Activated T-cell treated with anti-CD3 and anti-CD28 coated beads, Interleukin-2, amount 50 U/mL, for 72 hours (primary cell): Measurements from ENCODE around the gene SHANK3. TPM values are rescaled to one million over a fixed set of nuclear protein-coding genes. Genes with fewer than 3 reads are reported as not detected.
A peak's percentile ranks its signal among the peaks of the same experiment; 100 is the strongest.

Source experiments
- ATAC-seq, 2 donors: fragments of 150-1000 bp; cut with Tn5 transposase; replicated peaks in 1 of 2; 2 replicates each; pipeline ENCODE4 v1.10.0; 2021; ENCODE audit warnings: moderate library complexity in 2 of 2, mild to moderate bottlenecking in 1 of 2
- DNase-seq, 2 donors: peaks; one replicate each; pipeline ENCODE4 v3.0.0; 2021 to 2022; ENCODE audit warnings: mixed read lengths in 1 of 2
- H3K27ac Mint-ChIP-seq: one replicate; pipeline ENCODE4 v1.8.0; 2022; ENCODE audit warnings: mild to moderate bottlenecking, moderate library complexity, mixed read lengths
- H3K27me3 Mint-ChIP-seq: one replicate; pipeline ENCODE4 v1.8.0; 2022; ENCODE audit warnings: low read depth, mixed read lengths
- H3K36me3 Mint-ChIP-seq, 2 donors: one replicate each; pipeline ENCODE4 v1.8.0; 2022; ENCODE audit warnings: mixed read lengths in 2 of 2, mild to moderate bottlenecking in 1 of 2; ENCODE audit not compliant: insufficient read depth in 2 of 2
- H3K4me1 Mint-ChIP-seq: one replicate; pipeline ENCODE4 v1.8.0; 2022; ENCODE audit warnings: low read depth, mixed read lengths
- H3K4me3 Mint-ChIP-seq, 2 donors: one replicate each; pipeline ENCODE4 v1.8.0; 2022; ENCODE audit warnings: mild to moderate bottlenecking in 2 of 2, mixed read lengths in 2 of 2, moderate library complexity in 2 of 2
- H3K9me3 Mint-ChIP-seq, 2 donors: one replicate each; pipeline ENCODE4 v1.8.0; 2022; ENCODE audit warnings: mixed read lengths in 2 of 2
- total RNA-seq, 2 donors: library from RNA; stranded (reverse); gene quantifications; one replicate each; pipeline ENCODE4 v1.2.3, GENCODE V29; 2022

Gene SHANK3
- total RNA-seq, 2 donors from 2014 or later = 0.19 to 0.24 TPM

DNA sequence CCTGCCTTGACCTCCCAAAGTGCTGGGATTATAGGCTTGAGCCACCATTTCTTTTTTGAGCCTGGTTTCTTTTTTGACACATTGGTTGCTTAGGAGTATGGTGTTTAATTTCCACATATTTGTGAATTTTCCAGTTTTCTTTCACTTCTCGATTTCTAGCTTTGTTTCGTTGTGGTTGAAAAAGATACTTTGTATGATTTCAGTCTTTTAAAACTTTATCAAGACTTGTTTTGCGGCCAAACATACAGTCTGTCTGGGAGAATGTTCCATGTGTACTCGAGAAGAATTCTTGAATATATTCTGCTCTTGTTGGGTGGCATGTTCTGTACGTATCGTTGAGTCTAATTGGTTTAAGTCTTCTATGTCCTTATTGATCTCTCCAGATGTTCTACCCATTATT, 20.8 kb downstream of the SHANK3 start:
- no peaks in the 10 kb centered on the region for H3K9me3 Mint-ChIP-seq
- no peak overlapping the region for H3K27ac Mint-ChIP-seq

GRCh38 chr22:50694099-50694605, 21.5 kb downstream of the SHANK3 start:
- peaks cover 10% of the 10 kb centered on the region for H3K4me1 Mint-ChIP-seq

More for the DNA sequence above, 20.8 kb downstream of the SHANK3 start:
- no peak overlapping the region for H3K4me3 Mint-ChIP-seq
- H3K36me3 Mint-ChIP-seq = no peaks in the 10 kb centered on the region
- H3K4me1 Mint-ChIP-seq = peaks cover 10% of the 10 kb centered on the region
- ATAC-seq (no peak), DNase-seq (no peak)
- no peaks in the 10 kb centered on the region for H3K27me3 Mint-ChIP-seq

GRCh38 chr22:50694766-50695420, 22.3 kb downstream of the SHANK3 start:
- peaks cover 10% of the 10 kb centered on the region for H3K4me1 Mint-ChIP-seq
- H3K9me3 Mint-ChIP-seq = no peaks in the 10 kb centered on the region
- H3K36me3 Mint-ChIP-seq = no peaks in the 10 kb centered on the region
- H3K27ac Mint-ChIP-seq = no peak overlapping the region
- DNase-seq (no peak), ATAC-seq (no peak)
- no peaks in the 10 kb centered on the region for H3K27me3 Mint-ChIP-seq
- H3K4me3 Mint-ChIP-seq = no peak overlapping the region

More at GRCh38 chr22:50694099-50694605, 21.5 kb downstream of the SHANK3 start:
- DNase-seq (no peak), ATAC-seq (peak in 1 of 2 donors; percentile 51)
- Mint-ChIP-seq H3K27me3 (no peaks in the 10 kb centered on the region), H3K27ac (no peak overlapping the region), H3K36me3 (no peaks in the 10 kb centered on the region), H3K4me3 (no peak overlapping the region), H3K9me3 (no peaks in the 10 kb centered on the region)

DNA sequence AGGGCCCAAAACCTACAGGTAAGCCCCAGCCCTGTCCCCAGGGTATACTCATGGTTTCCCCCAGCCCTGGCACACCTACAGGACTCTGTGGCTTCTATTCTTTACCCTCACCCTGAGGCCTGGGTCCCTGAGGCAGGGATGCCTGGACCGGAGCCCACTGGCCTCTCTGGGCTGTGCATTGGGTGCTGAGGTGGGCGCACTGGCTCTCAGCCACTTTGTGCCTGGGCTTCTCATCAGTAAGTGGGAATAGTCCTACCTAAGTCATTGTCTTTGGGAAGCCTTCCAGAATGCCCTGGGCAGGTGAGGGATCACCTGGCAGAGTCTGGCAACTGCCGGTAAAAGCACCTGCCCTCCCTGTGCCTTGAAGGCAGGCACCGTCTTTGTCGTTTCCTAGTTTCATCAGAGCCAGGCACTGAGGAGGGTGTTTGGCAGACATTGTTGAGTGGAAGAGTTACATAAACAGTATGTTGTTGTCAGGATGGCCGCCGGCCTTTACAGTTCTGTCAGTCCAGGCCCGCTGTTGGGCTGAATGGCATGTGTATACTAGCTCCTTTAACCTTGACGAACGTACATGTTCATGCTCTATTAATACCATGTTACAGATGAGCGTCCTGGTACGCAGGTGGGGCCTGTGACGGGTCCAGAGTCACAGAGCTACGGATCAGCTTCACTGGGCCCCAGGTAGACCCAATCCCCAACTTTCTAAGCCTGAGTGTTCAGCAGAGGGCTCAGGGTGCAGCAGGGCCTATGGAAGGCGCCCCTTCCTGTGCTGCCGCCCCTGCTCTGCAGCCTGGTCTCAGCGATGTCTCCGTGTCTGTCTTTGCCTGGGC, 23.0 kb downstream of the SHANK3 start:
- Mint-ChIP-seq H3K27ac (no peak overlapping the region), H3K9me3 (no peaks in the 10 kb centered on the region), H3K27me3 (no peaks in the 10 kb centered on the region), H3K36me3 (no peaks in the 10 kb centered on the region), H3K4me1 (peaks cover 10% of the 10 kb centered on the region), H3K4me3 (no peak overlapping the region)
- ATAC-seq = no peak
- DNase-seq = no peak

GRCh38 chr22:50696251-50696798, 23.7 kb downstream of the SHANK3 start:
- no peaks in the 10 kb centered on the region for H3K27me3 Mint-ChIP-seq
- no peaks in the 10 kb centered on the region for H3K9me3 Mint-ChIP-seq
- no peak for DNase-seq
- H3K4me1 Mint-ChIP-seq = peaks cover 10% of the 10 kb centered on the region
- H3K4me3 Mint-ChIP-seq = no peak overlapping the region
- no peaks in the 10 kb centered on the region for H3K36me3 Mint-ChIP-seq
- no peak overlapping the region for H3K27ac Mint-ChIP-seq
- ATAC-seq = no peak

DNA sequence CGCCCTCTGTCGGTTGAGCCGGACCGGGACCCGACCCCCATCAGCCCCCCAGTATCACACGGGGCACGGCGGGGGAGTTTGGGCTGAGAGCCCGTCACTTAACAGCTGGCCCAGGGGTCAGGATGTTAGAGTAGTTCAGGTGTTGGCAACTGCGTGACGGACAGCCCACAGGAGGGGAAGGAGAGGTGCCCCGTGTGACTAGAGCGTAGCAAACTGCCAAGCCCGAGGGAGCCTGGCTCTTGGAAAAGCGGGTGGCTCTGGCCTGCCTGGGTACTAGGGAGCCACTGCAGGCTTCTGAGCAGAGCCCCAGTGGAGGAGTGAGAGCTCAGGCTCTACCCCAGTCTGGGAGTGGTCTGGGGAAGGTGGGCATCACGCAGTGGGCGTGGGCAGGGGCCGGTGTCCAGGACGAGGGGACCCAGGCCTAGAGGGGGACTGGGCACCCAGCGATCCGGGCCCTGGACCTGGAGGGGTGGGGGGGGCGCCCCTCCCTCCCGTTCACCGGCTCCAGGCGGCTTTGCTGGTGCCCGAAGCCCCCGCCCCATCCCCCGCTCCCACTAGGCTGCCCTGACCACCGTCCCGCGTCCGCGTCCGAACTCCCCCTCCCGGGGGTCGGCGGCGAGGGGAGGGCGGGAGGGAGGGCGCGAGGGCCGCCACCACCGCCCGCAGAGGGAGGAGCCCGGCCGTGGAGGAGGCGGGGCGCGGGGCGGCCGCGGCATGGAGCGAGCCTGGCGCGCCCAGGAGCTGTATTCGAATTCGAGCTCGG, 24.4 kb downstream of the SHANK3 start:
- Mint-ChIP-seq H3K4me3 (no peak overlapping the region), H3K27me3 (no peaks in the 10 kb centered on the region), H3K9me3 (no peaks in the 10 kb centered on the region), H3K27ac (no peak overlapping the region), H3K36me3 (no peaks in the 10 kb centered on the region), H3K4me1 (peaks cover 8% of the 10 kb centered on the region)
- no peak for ATAC-seq
- DNase-seq = no peak

GRCh38 chr22:50697667-50698506, 25.3 kb downstream of the SHANK3 start:
- DNase-seq (no peak), ATAC-seq (no peak)
- H3K9me3 Mint-ChIP-seq = no peaks in the 10 kb centered on the region
- no peak overlapping the region for H3K27ac Mint-ChIP-seq
- no peaks in the 10 kb centered on the region for H3K27me3 Mint-ChIP-seq
- H3K4me3 Mint-ChIP-seq = no peak overlapping the region
- peaks cover 13% of the 10 kb centered on the region for H3K4me1 Mint-ChIP-seq
- no peaks in the 10 kb centered on the region for H3K36me3 Mint-ChIP-seq

- Mint-ChIP-seq H3K27ac (no peak overlapping the region), H3K9me3 (no peaks in the 10 kb centered on the region), H3K4me1 (peaks cover 13% of the 10 kb centered on the region), H3K36me3 (no peaks in the 10 kb centered on the region), H3K27me3 (no peaks in the 10 kb centered on the region), H3K4me3 (no peak overlapping the region)
- ATAC-seq (no peak), DNase-seq (no peak)
These were observed 25.9 kb downstream of the SHANK3 start for GRCh38 chr22:50698546-50698945.

- DNase-seq (no peak), ATAC-seq (no peak)
- no peak overlapping the region for H3K27ac Mint-ChIP-seq
- no peaks in the 10 kb centered on the region for H3K36me3 Mint-ChIP-seq
- H3K4me1 Mint-ChIP-seq = peaks cover 13% of the 10 kb centered on the region
- no peaks in the 10 kb centered on the region for H3K27me3 Mint-ChIP-seq
- no peaks in the 10 kb centered on the region for H3K9me3 Mint-ChIP-seq
- no peak overlapping the region for H3K4me3 Mint-ChIP-seq
These were observed 26.6 kb downstream of the SHANK3 start for GRCh38 chr22:50699001-50699755.

DNA sequence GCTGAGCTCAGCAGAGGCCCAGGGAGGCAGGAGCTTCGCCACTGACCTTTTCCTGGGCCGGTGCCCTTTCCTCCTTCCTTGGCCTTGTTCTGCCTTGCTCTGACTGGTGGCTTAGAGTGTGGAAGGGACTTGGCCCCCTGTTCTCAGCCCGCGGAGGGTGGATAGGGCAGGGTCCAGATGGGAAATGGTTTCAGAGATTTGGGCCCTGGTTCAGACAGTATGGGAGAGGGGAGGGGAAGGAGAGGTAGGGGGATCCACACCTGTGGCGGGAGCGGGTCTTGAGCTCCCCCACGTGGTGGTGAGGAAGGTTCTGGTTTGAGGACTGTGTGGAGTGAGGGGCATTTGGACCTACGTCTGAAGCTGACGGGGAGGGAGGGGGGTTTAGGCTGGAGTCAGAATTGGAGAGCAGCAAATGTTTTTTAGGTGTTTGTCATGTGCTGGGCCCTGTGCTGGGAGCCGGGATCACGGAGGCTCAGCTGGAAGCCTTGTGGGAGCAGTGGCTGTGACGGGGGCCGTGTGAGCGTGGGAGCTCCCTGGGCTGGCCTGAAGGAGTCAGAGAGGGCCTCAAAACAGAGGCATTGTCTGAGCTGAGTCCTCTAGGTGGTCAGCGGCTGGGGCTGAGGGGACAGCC, 27.2 kb downstream of the SHANK3 start:
- no peak overlapping the region for H3K4me3 Mint-ChIP-seq
- ATAC-seq (no peak), DNase-seq (no peak)
- no peaks in the 10 kb centered on the region for H3K36me3 Mint-ChIP-seq
- no peak overlapping the region for H3K27ac Mint-ChIP-seq
- H3K27me3 Mint-ChIP-seq = no peaks in the 10 kb centered on the region
- peaks cover 13% of the 10 kb centered on the region for H3K4me1 Mint-ChIP-seq
- no peaks in the 10 kb centered on the region for H3K9me3 Mint-ChIP-seq

- no peak overlapping the region for H3K4me3 Mint-ChIP-seq
- peaks cover 13% of the 10 kb centered on the region for H3K4me1 Mint-ChIP-seq
- H3K27ac Mint-ChIP-seq = no peak overlapping the region
- ATAC-seq = no peak
- DNase-seq = no peak
- H3K36me3 Mint-ChIP-seq = no peaks in the 10 kb centered on the region
- H3K27me3 Mint-ChIP-seq = no peaks in the 10 kb centered on the region
- no peaks in the 10 kb centered on the region for H3K9me3 Mint-ChIP-seq
These were observed 27.9 kb downstream of the SHANK3 start for GRCh38 chr22:50700387-50701075.
